Right atrium auricular region (tissue), 2 donors: ENCODE measurements around the gene SLC6A4. TPM values are rescaled to one million over a fixed set of nuclear protein-coding genes. Genes with fewer than 3 reads are reported as not detected.

Source experiments
- DNase-seq: peaks from one replicate; pipeline ENCODE4 v3.0.0-alpha.2; 2019; ENCODE audit warnings: low spot score
- H3K27ac ChIP-seq, 2 donors: fragments of 200-600 bp; sonication (generic); 1 replicate in 1 of 2; 2 replicates in 1 of 2; pipeline ENCODE4 v1.5.1; 2016 to 2019
- H3K27me3 ChIP-seq, 2 donors: fragments of 200-600 bp; sonication (generic); one replicate each; pipeline versions ENCODE4 v1.5.1 to v1.6.0; 2017 to 2019
- H3K36me3 ChIP-seq: fragments of 200-600 bp; sonication (generic); one replicate; pipeline ENCODE4 v1.5.1; 2016
- H3K4me1 ChIP-seq, 2 donors: fragments of 200-600 bp; sonication (generic); one replicate each; pipeline versions ENCODE4 v1.5.1 to v1.6.0; 2017 to 2019
- H3K4me3 ChIP-seq, 2 donors: fragments of 200-600 bp; sonication (generic); 1 replicate in 1 of 2; 2 replicates in 1 of 2; pipeline ENCODE4 v1.5.1; 2017 to 2019; ENCODE audit warnings: mild to moderate bottlenecking in 1 of 2, moderate library complexity in 1 of 2
- H3K9me3 ChIP-seq, 2 donors: fragments of 200-600 bp; sonication (generic); one replicate each; pipeline ENCODE4 v1.5.1; 2019
- total RNA-seq, 2 donors: library from RNA; depleted of rRNA; stranded (reverse); fragments of >200 nt; gene quantifications; one replicate each; pipeline ENCODE4 v1.1.0, GENCODE V29; 2016
- TF ChIP-seq, protein P1 (sequence below), 2 donors: fragments of 200-600 bp; sonication (generic); IDR thresholded peaks; one replicate each; pipeline ENCODE4 v1.5.1; 2019; ENCODE audit warnings: antibody characterized with exemption in 2 of 2

Gene SLC6A4
- total RNA-seq, 2 donors from 2014 or later = 2.0 to 7.0 TPM

GRCh38 chr17:30229012-30229411, 6.5 kb downstream of the SLC6A4 start:
- Histone ChIP-seq H3K4me1 (no peaks in the 10 kb centered on the region), H3K27me3 (no peaks in the 10 kb centered on the region)

GRCh38 chr17:30228011-30228410, 7.5 kb downstream of the SLC6A4 start:
- no peak overlapping the region for H3K4me3 ChIP-seq
- H3K4me1 ChIP-seq = no peaks in the 10 kb centered on the region
- TF ChIP-seq, protein P1, sequence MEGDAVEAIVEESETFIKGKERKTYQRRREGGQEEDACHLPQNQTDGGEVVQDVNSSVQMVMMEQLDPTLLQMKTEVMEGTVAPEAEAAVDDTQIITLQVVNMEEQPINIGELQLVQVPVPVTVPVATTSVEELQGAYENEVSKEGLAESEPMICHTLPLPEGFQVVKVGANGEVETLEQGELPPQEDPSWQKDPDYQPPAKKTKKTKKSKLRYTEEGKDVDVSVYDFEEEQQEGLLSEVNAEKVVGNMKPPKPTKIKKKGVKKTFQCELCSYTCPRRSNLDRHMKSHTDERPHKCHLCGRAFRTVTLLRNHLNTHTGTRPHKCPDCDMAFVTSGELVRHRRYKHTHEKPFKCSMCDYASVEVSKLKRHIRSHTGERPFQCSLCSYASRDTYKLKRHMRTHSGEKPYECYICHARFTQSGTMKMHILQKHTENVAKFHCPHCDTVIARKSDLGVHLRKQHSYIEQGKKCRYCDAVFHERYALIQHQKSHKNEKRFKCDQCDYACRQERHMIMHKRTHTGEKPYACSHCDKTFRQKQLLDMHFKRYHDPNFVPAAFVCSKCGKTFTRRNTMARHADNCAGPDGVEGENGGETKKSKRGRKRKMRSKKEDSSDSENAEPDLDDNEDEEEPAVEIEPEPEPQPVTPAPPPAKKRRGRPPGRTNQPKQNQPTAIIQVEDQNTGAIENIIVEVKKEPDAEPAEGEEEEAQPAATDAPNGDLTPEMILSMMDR (IDR thresholded peaks at IDR 0.05) = no peak
- H3K36me3 ChIP-seq = no peaks in the 10 kb centered on the region
- H3K9me3 ChIP-seq = no peaks in the 10 kb centered on the region
- no peaks in the 10 kb centered on the region for H3K27me3 ChIP-seq
- DNase-seq = no peak
- no peak overlapping the region for H3K27ac ChIP-seq

More at GRCh38 chr17:30229012-30229411, 6.5 kb downstream of the SLC6A4 start:
- Histone ChIP-seq H3K27ac (no peak overlapping the region), H3K9me3 (no peaks in the 10 kb centered on the region), H3K4me3 (no peak overlapping the region), H3K36me3 (no peaks in the 10 kb centered on the region)
- no peak for DNase-seq
- TF ChIP-seq, protein P1 (IDR thresholded peaks at IDR 0.05) = no peak

- H3K36me3 ChIP-seq = no peaks in the 10 kb centered on the region
- no peaks in the 10 kb centered on the region for H3K9me3 ChIP-seq
- no peak overlapping the region for H3K27ac ChIP-seq
- TF ChIP-seq, protein P1 (IDR thresholded peaks at IDR 0.05) = no peak
- no peak for DNase-seq
- H3K27me3 ChIP-seq = no peaks in the 10 kb centered on the region
- H3K4me3 ChIP-seq = no peak overlapping the region
- no peaks in the 10 kb centered on the region for H3K4me1 ChIP-seq
These were observed 8.6 kb downstream of the SLC6A4 start for GRCh38 chr17:30226878-30227277.

DNA sequence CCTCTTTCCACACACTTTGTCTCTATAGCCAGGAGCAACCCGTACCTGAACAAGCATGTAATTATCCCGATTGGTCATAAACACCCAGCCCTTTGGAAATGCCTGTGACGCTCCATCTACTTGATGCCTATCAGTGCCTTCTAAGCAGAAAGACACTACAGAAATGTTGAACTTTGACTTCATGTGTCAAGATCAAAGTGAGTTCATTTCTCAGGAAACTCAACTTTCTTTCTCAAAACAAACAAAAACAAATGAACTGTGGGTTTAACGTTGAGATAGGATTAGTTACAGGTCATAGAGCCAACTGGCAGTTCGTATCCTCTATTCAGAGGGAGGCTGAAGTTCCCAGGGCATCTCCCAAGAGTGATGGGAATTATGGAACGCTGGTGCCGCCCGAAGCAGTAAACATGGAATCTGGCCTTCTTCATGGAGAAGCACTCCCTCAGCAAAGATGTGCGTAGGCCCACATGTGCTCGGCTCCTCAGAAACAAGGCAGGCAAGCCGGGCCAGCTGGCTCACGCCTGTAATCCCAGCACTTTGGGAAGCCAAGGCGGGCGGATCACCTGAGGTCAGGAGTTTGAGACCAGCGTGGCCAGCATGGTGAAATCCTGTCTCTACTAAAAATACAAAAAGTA, 9.5 kb downstream of the SLC6A4 start:
- H3K27me3 ChIP-seq = no peaks in the 10 kb centered on the region
- TF ChIP-seq, protein P1 (IDR thresholded peaks at IDR 0.05) = no peak
- H3K27ac ChIP-seq = no peak overlapping the region
- no peaks in the 10 kb centered on the region for H3K9me3 ChIP-seq
- H3K36me3 ChIP-seq = no peaks in the 10 kb centered on the region
- no peak for DNase-seq
- H3K4me1 ChIP-seq = no peaks in the 10 kb centered on the region
- no peak overlapping the region for H3K4me3 ChIP-seq

DNA sequence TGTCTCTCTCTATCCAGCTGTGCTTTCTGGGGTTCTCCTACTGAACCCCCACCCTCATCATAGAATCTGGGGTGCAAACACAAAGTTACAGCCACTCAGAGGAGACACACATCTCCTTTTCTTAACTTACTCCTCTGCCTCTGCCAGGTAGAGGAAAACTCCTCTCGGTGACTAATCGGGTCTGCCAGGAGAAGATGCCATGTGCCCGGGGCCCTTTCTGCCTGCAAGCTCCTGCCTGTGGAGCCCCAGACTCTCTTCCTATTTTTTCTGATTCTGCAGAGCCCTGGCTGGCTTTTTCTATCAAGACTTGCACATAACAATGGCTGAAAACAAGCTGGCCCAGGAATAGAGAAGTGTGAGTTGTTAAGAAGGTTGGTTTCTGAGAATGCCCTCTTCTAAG, 10.4 kb downstream of the SLC6A4 start:
- Histone ChIP-seq H3K4me1 (no peaks in the 10 kb centered on the region), H3K27me3 (no peaks in the 10 kb centered on the region), H3K9me3 (no peaks in the 10 kb centered on the region), H3K4me3 (no peak overlapping the region), H3K27ac (no peak overlapping the region), H3K36me3 (no peaks in the 10 kb centered on the region)
- DNase-seq = no peak
- TF ChIP-seq, protein P1 (IDR thresholded peaks at IDR 0.05) = no peak

- Histone ChIP-seq H3K27me3 (no peaks in the 10 kb centered on the region), H3K27ac (no peak overlapping the region), H3K4me3 (no peak overlapping the region), H3K9me3 (no peaks in the 10 kb centered on the region), H3K4me1 (no peaks in the 10 kb centered on the region), H3K36me3 (no peaks in the 10 kb centered on the region)
- DNase-seq = no peak
- TF ChIP-seq, protein P1 (IDR thresholded peaks at IDR 0.05) = no peak
These were observed 11.0 kb downstream of the SLC6A4 start for GRCh38 chr17:30224419-30224960.
